ENCODE data around the gene CBX3.
"Not testable (repeated sequence)": the region's sequence is repeated elsewhere in the genome, so short reads cannot be mapped to it uniquely, and the experiment has no call there.

Gene CBX3

DNA sequence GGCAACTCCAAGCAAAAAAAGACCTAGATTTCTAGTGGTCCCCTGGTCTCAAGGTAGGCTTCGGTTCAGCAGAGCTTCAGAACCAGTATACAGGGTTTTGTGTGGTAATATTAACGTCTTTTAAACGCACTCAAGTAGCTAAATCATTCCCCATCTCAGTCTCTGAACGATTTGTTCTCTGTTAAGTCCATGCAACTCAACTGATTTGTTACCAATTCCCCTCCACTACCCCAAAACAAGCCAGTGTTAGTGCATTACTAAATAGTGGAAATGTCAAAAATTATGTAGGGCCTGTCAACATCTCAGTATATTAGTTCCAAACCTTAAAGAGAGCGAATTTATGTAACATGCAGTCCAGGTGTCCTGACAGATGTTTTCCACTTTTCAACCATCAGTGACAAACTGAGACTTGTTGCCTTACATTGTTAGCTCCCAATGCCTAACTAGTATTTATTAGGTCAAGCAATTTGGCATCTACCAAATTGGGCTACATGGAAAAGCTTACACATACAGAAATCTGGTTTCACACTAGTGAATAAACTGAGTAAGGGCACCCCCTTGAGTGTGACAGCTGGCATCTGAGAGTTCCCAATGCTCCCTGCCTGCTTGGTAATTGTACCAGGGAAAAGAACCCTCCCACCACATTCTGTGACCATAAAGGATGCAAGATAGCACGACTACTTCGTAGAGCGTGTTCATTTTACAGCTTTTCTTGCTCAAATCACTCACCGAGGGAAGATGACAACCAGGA is 13.2 kb upstream of the CBX3 start:
- no peak for DNase-seq (ENCODE audit: low spot score)

DNA sequence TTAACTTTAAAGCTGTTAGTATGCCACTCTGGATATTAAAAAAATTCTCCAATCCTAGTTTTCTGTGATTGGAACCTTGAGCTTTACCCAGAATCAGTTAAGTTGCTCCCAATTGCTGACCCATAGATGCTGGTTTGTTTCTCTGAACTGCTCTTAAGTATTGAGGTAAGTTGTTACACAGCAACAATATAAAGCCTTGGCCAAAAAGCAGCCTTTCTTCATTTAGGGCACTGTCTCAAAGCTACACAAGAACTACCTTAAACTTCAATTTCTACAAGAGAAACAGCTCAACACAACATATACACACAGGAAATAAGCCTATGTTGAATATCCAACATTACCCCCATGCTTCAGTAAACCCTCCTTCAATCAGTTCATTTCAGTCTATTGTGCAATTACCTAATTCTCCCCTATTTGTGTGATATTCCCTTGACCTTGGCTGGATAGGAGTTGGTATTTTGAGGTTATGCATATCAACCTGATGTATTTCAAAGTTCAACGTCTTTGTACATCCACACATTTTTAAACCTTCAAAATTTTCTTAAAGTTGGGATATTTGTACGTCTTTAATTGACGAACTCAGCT is 12.5 kb upstream of the CBX3 start:
- DNase-seq (ENCODE audit: low spot score) = no peak

DNA sequence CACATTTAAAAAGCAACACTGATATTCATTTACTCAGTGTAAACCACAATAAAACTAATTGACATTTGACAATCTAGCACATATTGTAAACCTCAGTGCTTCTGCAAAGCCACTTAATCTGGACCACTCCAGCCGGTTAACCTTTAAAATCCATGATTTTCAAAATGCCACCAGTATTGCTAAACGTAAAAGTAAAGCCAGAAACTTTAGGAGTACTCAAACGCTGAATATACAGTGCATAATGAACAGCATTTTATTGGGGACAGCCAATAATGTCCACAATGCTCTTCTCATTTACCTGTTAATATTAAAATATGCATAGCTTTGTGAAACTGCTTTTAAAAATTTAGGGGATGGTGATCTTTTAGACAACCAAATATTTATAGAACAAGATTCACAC is 11.8 kb upstream of the CBX3 start:
- no peak for DNase-seq (ENCODE audit: low spot score)

DNA sequence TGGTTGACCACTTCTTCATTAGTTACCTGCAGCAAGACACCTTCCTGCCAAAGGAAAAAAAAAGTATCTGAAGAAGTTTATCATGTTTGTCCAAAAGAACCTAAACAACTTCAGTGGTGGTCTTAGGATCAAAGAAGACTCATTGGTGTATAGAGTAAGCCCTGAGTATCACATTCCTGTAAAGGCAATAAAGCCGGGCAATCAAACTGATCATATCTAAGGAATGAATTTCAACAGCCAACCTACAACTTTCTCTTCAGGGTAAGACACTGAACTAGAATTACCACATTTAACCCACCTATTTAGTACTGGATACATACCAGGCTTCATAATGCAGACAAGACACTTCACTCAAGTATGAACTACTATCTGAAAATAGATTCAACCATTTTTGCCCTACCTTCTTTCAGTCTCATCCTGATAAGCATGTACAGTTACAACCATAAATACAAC is 11.1 kb upstream of the CBX3 start:
- no peak for DNase-seq (ENCODE audit: low spot score)

DNA sequence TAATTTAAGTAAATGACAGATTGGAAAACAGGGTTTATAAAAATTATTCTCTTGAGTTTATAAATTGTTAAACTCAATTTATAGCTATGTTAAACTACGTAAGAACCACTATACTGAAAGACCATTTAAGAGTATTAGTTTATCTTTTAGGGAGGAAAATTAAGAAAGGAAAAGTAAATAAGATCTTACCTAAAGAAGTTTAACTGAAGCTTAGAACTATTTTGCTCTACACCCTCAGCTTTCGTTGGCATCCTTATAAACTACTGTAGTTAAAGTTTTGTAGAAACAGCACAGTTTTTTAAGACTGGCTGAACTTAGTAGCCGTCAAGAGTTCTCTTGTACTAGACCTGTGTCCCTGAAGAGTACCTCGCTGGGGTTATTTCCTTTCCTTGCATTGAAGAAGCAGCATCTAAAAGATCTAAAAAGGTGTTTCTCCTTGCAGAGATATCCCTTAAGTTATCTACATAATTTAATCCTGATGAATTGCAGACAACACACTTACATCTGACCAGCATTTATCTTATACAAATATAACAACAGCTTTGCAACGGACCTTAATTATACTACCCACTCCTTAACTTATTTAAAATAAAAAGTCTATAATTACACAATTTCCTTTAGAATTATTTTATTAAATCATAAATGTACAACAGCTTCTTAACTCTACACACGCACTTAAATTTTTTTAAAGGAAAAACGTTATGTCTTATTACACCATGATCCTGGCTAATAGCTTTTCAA is 10.1 kb upstream of the CBX3 start:
- DNase-seq (ENCODE audit: low spot score) = no peak

DNA sequence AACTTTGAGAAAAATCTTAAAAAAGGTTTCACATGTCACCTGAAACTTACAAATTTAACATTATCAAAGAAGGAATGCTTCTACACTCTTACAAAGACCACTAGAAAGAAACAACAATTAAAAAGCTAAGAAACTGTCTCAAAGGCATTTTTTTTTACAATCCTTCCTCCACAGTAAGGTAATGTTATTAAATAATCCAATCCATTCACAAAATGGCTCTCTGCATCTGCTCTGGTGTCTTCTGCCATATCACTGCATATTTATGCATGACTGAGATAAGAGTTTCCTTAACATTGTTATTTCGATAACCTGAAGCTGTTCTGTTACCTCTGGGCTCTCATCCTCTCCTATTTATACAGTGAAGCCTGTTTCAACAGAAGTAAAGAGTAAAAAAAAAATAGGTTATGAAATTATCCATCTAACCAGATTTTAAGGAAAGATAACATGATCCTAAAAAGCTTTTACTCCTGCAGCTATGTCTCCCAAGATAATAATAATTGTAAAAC is 9.5 kb upstream of the CBX3 start:
- DNase-seq (ENCODE audit: low spot score) = no peak

DNA sequence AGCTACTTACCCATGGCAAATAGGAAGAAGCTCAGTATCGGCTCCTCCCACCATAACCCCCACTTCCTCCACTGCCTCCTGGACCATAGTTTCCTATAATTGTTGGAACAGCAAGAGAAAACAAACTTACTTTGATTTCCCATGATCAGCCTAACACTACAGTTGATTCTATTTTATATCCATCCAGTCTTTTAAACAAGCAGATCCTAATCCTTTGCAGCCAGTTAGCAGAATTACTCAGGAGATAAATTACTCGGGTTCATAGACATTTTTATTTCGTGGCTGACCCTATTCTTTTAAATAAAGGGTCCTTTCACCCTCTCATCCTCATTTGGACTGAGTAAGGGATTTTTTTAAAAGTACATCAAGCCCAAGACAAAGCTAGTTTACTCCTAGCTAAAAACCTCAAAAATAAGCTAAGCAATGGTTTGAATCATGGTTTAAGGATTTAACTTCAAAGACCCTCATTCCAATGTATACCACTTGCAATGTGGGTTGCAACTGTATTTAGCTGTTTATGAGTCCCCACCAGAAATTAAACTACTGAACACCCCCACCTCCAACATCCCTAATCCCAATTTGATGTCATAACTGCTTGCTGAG is 9.0 kb upstream of the CBX3 start:
- DNase-seq (ENCODE audit: low spot score) = no peak

DNA sequence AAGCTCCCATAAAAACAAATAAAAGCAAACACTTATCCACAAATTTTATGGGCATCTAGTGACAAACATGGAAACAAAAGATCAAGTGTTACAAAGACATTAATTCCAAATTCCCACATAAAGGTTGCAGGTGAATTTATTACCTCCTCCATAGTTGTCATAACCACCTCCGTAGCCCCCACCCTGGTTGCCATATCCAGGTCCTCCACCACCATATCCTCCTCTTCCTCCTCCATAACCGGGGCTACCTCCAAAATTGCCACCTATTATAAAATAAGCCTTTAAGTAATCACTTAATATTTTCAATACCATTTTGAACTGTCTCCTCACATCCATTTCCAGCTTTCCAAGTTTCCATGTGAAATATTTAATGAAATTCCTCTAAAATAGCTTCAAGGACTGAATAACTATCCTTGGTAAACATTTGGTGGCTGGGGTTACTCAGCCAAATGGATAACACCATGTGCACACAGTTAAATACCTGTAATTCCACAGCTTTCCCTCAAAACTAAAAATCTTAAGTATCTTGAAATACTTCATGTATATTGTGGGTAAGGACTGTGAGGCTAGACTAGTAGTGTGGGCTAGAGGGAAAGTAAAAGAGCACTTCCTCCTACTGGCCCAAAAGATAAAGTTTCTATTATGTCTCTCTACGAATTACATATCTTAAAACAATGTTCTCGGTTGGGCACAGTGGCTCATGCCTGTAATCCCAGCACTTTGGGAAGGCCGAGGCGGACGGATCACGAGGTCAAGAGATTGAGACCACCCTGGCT is 7.9 kb upstream of the CBX3 start:
- DNase-seq (ENCODE audit: low spot score) = no peak

DNA sequence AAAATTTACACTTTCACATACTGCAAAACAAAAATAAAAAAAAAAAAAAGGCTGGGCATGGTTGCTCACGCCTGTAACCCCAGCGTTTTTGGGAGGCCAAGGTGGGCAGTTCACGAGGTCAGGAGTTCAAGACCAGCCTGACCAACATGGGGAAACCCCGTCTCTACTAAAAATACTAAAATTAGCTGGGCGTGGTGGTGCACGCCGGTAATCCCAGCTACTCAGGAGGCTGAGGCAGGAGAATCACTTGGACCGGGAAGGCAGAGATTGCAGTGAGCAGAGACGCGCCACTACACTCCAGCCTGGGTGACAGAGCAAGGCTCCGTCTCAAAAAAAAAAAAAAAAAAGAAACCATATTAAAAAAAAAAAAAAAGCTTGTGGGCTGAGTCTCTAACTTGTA is 6.8 kb upstream of the CBX3 start:
- DNase-seq (ENCODE audit: low spot score) = not testable (repeated sequence)

DNA sequence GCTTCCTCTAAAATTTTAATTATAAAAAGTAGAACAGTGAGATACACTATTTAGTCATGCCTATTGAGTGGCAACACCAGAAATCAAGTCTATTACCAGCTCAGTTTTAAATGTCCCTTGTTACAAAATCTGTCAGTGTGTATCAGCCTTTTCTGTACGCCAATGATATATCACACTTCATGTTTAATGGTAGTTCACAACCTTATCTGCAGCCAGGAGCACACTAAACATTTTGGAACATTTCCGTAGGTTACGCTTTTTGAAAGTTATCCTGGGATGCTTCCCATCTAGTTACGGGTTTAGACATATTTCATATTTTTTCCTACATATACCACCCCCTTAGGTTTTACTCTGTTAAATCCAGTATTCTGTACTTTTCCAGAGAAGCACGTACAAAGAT is 6.4 kb upstream of the CBX3 start:
- DNase-seq (ENCODE audit: low spot score) = no peak

DNA sequence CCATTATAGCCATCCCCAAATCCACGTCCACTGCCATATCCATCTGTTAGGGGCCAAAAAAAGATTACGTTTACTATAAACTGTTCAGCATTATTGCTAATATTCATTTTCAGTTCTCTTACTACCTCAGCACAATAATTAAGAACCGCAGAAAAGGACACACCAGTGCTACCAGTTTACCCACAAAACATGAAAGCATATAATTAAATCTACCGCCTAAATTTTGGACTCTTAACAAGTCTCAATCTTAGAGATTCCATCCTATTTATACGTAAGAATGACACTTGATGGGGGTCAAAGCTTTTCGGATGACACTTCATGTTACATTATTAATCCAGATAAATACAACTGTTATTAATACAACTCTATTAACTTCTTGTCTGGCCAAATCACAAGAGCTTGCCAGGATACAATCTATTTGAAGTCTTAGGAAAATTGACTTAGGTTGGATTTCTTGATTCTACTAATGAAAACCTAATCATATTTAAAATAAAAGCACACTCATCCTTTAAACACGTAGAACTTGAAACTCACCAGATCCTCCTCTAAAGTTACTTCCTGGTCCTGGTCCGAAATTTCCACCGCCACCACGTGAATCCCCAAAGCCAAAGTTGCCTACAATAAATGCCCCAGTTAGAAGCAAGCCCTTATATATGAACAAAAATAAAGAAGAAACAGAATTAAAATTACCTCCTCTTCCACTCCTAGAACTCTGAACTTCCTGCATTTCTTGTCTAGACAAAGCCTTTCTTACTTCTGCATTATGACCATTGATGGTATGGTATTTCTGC is 5.5 kb upstream of the CBX3 start:
- no peak for DNase-seq (ENCODE audit: low spot score)

DNA sequence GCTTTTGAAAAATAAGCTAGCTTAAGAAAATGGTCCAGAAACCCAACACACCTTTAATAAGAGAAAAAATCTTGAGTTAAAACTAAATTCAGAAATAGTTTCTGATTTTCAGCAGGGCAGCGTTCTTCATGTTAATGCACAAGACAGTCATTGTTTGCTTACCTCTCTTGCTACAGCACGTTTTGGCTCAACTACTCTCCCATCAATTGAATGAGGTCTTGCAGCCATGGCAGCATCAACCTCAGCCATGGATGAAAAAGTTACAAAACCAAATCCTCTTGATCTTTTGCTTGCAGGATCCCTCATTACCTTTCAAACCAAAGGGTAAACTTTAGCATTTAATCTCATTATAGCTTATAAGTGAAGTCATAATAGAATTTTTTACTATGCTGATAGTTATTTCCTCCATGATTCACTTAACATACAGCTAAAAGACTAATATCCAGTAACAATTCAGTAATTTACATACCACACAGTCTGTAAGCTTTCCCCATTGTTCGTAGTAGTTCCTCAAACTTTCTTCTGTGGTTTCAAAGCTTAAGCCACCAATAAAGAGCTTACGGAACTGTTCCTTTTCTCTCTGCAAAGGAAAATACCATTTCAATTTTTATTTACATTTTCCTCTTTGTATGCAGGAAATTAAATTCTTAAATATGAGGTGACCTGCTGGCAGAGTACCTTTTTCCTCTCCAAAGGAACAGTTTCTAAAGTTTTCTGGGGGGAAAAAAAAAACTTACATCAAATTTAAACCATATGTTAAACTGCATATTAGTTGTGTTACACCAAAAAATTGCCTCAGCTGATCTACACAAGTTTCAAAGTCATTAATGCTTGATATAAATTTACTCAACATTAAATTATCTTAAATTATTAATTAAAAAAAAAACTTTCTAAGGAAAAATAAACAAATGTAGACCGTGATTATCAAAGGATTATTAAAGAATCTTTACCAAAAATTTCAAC is 4.1 kb upstream of the CBX3 start:
- DNase-seq (ENCODE audit: low spot score) = no peak

DNA sequence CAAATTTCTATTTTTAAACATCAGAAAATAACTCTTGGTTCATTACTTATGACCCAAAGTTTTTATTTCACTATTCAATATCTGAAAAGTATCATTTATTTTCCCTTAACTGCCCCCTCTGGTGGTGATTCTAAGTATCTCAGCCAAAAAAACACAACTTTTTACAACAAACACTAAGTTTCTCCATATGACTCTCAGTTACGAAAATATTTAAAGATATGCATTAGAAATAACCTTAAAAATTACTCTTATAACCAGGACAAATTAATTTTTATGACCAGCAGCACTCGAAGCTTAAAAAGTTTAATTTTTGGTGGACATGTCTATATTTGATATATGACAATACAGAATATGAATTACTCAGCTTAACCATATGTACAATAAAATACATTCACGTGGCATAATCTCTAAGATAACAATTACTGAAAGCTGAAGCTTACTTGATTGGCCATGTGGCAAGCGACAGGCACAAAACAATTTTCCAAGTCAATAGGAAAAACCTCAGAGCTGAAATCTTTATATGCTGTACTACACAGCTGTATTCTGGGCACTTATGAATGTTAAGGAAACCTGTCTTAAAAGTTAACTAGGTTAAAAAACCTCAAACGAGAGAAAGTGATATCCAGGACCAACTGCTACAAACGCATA is 3.3 kb upstream of the CBX3 start:
- DNase-seq (ENCODE audit: low spot score) = no peak

DNA sequence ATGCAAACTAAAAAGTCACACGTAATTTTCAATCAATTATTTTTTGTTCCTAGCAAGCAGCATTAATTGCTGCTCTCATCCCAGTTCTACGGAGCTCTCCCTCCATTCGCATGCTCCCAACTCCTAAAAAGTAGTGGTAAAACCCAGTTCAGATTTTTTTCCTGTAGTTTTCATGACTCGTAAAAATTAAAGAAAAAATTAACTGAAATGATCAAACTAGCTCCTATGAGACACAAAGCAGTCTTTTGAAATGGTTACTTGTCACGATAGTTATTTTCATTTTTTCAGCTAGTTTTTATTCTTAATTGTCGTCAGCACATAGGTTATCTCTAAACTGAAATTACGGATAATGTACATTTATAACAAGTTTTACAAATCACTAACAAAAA is 2.8 kb upstream of the CBX3 start:
- no peak for DNase-seq (ENCODE audit: low spot score)

DNA sequence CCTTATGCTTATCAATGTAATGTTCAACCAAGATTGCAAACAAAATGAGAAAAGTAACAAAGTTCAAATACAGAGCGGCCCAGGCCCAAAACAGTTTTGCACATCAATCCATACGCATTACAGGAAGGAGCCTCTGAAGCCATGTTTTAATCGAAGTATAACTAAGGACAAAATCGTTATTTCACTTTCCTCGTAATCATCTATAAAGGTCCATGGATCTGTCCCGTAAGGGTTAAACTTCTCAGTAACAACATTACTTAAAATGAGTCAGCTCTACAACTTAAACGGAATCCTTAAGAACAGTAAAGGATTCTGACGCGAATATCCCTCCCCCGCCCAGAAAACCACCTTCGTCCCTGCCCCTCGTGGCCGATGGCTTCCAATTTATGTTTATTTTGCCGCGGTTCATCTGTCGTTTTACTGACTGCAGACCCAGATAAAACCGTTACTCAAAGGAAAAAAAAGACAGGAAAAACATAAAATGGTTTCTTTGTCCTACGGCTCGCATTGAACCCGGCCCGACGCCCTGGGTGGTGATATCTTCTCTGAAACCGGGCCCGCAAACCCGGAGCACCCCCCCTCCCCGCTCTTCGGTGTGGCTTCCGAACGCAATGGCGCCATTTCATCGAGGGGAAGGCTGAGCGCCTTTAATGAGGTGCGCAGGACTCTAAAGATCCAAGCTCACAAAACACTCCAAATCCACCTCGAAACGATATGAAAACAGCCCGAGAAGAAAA is 2.1 kb upstream of the CBX3 start:
- DNase-seq (ENCODE audit: low spot score) = no peak

DNA sequence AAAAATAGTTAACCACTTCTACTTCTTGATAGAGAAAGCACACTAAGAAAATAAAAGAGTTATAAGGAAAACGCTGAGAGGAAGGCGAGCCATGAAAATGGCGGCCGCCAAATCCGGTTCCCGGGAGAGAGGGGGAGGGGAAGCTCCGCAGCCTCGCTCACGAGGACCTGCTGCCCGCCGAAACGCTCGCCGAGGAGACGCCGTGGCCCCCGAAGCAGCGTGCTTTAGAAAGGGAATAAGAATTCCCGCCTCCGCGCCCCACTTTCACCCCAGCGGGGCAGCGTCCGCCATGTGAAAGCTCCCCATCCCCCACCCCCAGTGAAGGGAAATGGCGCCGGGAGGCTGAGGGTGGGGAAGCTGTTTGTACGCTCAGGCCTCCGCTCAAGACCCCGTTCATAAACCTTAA is 1.5 kb upstream of the CBX3 start:
- DNase-seq (ENCODE audit: low spot score) = peak; percentile 42

DNA sequence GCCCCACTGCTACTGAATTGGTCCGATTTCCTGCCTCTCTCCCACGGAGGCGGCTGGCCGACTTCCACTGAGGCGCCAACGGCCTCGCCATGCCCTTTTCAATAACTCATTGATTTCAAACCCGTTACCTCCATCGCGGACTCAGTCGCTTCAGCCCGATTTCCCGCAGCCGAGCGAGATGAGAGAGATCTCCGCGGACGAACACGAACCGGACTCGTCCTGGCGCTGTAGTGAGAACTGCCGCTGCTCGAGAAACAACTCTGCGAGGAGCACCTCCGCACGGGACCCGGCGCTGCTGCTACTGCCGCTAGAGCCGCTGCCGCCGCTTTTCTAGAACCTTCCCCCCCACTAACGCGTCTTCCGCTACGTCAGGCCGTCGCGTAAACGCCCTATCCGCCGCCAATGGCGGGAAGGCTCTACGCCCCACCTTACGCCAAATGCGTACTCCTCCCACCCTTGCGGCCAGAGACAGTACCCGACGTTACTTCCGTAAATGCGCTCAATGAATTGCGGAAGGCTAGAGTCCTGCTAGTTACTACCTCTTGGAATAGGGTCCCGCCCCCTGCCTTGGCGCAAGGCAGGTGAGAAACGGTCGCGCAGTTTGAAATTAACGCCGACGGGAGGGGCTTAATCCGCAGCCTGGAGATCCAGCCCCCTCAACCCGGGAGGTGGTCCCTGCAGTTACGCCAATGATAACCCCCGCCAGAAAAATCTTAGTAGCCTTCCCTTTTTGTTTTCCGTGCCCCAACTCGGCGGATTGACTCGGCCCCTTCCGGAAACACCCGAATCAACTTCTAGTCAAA is 900 bp upstream of the CBX3 start, which contains the start of gene HNRNPA2B1:
Gene HNRNPA2B1 (minus strand): TSS at position 303 of the 803 bp plus-strand sequence. CDS start 169 bp downstream, at position 134.
- peak; percentile 76 for DNase-seq (ENCODE audit: low spot score)

Measured in HuH-7 (cell line).